HG03139 (cell line): ENCODE results near the gene XPNPEP1.

Experiments used
- ATAC-seq: cut with Tn5 transposase; IDR thresholded peaks from one replicate; pipeline ENCODE4 v1.9.1; 2021; ENCODE audit not compliant: unreplicated experiment

Gene XPNPEP1

GRCh38 chr10:109866995-109867635 lies 56.2 kb downstream of the XPNPEP1 start:
- no peak for ATAC-seq

DNA sequence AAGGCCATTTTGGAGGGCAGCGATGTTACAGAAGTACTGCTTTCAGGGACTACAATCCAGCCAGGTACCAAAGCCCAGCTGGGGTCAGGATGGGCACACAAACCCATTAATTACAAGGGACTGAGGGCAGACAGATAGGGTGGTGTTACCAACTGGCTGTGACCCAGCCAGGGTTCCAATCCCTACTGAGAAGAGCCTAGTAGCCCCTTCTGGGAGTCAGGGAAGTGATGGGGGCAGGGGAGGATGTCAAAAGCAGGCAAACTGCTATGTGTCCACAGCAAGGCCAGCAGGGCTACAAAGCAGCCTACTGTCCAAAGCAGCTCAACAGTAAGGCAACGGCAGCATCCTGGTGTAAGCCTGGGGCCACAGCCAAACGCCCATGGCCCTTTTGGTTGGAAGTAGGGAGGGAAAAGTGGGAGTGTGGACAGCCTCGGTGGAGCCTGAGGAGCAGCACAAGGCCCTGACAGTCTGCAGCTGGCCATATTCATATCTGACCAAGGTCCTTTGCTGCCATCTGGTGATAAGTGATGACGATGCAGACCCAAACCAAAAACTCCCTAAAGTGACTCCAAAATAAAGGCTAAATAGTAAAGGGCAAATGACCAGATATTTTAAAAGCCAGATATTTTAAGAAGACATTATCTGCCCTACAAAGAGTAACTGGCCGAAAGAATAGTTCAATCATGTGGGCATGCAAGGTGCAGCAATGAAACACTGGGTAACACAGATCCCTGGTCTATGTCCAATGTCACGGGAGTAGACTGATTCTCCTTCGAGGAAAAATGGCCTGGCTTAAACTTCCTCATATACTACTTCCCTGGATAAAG lies 56.9 kb downstream of the XPNPEP1 start:
- ATAC-seq = no peak

DNA sequence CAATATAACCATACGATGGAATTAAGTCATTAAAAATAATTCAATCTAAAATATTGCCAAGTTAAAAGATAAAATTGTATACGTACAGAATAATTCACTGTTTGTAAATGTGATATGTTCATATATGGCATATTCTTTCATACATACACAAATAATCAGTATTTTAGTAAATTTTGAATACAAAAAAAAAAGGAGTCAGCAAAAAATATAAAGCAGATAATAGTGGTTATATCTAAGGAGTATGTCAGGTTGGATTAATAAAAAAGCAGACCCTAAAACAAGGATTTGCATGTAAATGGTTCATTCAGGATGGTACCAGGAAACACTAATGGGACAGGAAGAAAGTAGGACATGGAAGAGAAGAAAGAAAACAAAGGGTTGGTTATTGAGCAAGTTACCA lies 59.5 kb downstream of the XPNPEP1 start:
- no peak for ATAC-seq

DNA sequence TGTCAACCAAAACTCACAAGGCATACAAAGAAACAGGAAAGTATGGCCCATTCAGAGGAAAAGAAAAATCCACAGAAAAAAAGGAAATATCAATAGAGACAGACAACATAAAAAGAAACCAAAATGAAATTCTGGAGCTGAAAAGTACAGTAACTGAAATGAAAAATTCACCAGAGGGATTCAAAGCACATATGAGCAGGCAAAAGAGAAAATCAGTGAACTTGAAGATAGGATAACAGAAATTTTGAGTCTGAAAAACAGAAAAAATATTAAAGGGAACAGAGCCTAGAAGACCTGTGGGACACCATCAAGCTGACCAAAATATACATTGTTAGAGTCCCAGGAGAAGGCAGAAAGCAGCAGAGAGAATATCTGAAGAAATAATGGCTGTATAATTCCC lies 60.6 kb downstream of the XPNPEP1 start:
- no peak for ATAC-seq

DNA sequence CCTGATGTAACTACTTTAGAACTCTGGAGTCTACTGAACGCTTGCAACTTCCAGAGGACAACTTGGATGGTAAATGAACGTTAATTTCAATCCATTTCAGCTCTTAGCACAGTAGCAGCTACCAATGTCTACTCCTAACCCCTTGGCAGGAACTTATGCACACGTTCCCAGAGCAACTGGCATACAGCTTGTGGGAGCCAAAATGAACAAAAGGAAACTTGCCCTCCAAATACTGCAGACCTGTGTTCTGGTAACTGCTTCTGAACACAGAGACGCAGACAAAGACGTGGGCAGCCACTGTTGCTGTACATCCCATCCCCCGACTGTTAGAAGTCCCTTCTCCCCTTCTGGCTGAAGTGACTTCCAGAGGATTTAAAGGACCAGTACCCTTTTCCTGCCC lies 61.3 kb downstream of the XPNPEP1 start:
- ATAC-seq = no peak

GRCh38 chr10:109861081-109861480 lies 62.2 kb downstream of the XPNPEP1 start:
- no peak for ATAC-seq

GRCh38 chr10:109859221-109859620 lies 64.1 kb downstream of the XPNPEP1 start:
- ATAC-seq = no peak

DNA sequence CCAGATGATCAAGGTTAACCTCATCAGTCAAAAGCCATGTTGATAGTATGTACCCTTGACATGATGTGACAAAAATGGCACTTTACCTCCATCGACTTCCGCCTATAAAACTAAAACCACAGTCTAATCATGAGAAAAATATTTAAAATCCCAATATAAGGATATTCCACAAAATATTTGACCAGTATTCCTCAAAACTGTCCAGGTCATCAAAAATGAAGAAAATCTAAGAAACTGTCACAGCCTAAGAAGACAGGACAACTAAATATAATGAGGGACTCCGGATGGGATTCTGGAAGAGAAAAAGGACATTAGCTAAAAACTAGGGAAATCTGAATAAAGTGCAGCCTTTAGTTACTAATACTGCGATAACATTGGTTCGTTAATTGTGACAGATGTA lies 67.6 kb downstream of the XPNPEP1 start:
- no peak for ATAC-seq

- ATAC-seq = no peak
These were observed 69.4 kb downstream of the XPNPEP1 start for GRCh38 chr10:109853921-109854320.

DNA sequence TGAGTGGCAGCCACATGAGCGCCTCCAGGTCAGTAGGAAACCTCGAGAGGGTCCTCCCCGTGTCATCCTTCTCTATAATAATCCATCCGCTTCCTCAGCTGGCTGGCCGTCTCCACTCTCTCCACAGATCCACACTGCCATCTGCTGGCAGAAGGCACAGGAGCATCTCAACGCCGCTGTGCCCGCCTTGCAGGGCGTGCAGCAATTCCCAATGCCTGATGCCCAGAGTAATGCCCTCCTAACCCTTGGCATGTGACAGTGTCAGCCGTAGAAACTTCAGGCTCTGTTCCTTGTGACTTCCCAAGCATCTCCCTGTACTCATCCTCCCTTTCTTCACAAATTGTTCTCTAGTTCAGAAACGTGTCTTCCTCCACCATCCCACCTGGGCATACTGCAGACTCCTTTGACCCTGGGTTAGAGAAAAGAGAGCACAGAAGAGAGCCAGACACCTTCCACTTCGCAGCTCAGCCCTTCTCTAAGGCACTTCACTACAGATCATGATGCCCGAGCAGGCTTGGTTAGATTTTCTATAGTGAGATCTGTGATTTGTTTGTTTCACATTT lies 70.8 kb downstream of the XPNPEP1 start:
- ATAC-seq = peak; percentile 94

DNA sequence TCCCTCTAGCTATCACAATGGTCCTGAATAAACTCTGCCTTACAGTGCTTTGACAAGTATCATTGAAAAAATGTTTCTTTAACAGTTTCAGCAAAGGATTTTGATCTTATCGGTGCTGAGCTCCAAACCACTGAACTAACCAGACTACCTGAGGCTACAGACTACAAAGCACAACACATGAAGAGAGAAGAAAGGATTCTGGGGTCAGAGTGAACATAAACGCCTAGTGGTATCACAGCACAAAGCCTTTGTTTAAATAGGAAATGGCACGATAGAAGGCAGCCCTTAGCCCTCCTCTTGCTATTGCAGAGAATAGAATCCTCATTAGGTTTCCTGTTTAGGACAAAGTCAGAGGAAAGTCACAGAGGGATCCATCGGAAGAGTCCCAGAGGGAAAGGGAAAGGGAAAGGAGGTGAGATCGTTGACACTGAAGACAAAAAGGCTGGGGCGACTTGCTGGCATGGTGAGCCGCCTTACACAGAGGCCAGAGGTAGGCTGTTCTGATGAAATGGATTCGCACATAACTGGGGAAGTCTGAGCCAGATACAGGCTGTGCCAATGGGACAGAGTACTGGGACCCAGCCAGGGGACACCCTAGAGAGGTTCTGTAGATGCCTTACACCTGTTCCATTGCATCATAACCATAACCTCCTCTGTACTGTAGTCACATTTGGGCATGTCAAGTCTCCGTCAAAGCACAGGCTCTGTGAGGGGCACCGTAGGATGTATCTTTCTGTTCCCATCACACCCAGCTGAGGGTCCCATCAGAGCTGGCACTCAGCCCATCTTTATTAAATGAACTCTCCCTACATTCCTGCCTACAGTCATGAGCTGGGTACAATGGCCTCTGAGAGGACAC lies 71.5 kb downstream of the XPNPEP1 start:
- peak; percentile 14 for ATAC-seq

- ATAC-seq = no peak
These were observed 76.5 kb downstream of the XPNPEP1 start for GRCh38 chr10:109846832-109847231.

DNA sequence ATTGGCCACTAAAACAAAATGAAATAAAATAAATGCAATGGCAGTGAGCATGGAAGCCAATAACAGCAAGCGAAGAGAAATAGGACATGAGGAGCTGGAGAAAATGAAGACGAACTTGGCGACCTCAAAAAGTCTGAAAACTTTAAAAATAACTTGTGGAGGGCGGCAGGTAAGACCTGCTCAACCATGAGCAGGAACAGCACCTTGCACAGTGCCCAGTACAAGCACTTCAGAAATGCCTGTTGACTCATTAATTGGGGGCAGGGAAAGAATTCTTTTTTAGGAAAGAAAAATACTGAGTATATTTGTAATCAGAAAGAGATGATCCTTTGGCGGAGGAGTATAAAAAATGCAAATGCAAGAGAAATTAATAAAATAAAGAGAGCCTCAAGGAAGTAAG lies 78.0 kb downstream of the XPNPEP1 start:
- ATAC-seq = no peak

GRCh38 chr10:109838592-109839244 lies 84.6 kb downstream of the XPNPEP1 start:
- no peak for ATAC-seq

DNA sequence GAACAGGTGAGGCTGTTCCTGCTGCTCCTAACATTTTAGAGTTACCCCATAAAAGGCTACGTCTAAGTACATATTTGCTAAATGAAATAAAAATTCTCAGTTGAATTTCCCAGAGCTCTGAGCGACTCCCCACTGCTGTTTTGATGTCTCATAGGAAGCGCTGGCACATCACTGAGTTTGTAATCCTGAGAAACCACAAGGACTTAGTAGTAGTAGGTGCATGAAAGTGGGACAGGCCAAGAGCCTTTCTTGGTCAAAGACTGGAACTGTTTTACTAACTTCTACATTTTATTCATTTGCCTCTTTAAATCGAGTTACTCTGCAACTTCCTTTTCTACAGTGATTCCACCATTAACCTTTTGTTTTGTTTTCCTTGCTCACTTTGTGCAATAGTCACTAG lies 85.9 kb downstream of the XPNPEP1 start:
- ATAC-seq = no peak

DNA sequence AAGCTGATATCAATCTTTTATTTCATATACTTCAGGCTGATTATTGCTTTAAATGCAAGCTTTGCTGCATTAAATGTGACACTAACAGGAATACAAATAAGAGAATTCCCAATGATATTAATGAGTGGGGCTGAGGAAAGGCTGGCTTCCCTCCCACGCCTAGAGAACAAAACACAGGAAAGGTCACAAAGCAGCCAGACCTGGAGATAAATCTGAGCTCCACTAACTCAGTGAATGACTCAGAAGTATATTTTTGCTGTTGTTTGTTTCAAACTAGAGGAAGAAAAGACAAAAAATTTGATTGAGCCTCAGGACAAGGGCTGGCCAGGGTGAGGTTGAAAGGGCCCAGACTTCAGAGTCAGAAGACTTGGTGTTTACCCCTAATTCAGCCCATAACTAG lies 88.1 kb downstream of the XPNPEP1 start:
- no peak for ATAC-seq

GRCh38 chr10:109831846-109832245 lies 91.5 kb downstream of the XPNPEP1 start:
- ATAC-seq = no peak

- ATAC-seq = no peak
These were observed 99.1 kb downstream of the XPNPEP1 start for GRCh38 chr10:109824206-109824605.

DNA sequence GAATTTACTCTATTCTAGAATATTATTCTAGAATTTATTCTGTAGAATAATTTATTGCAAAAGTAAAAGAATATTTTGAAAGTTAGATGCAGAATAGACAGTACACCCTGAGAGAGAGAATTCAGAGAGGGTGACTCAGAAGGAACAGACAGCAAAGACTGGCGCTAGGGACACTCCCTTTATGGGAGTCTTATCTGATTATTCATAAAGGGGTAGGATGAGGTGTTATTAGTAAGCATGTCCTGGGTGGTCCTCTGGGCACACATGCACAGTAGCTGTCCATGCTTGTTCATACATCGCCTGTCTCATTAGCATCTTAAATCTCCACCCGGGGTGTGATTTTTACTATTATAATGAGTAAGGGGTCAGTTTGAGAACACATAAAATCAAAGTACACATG lies 100.1 kb downstream of the XPNPEP1 start:
- no peak for ATAC-seq

- ATAC-seq = no peak
These were observed 101.6 kb downstream of the XPNPEP1 start for GRCh38 chr10:109821672-109822071.
